ENCODE data around the gene TMEM114.

Gene TMEM114

DNA sequence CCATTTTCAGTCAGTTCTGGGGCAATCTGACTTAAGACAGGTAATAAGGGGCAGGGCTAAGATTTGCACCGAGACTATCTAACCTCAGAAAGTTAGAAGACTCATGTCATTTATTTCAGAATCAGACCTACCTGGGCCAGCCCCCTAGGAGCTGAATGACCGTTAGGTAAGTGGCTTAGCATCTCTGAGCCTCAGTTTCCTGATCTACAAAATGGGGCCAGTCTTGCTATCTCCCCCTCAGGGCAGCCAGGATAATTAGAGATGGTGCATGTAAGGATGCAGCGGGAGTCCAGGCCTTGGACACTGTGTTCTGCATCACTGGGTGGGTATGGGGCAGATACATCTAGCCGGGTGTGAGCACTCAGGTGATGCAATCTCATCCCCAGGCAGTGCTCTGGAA is 20.8 kb upstream of the TMEM114 start:
- DNase-seq, result no peak

DNA sequence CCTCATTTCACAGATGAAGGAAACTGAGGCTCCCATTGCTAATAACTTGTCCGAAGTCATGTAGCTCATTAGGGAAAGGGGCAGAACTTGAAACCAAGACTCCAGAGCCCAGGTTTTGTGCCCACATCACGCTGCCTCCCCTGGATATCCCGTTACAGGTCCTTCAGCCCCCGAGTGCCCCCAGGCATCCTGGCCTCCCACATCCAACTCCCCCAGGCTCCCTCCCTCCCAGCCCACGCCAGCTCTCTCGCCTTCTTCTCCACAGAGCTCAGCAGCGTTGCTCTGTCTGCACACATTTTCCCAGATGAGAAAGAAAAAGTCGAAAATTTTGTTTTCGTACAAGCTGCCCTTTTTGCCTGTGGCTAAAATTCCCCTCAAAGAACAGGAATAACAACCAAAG is 16.9 kb upstream of the TMEM114 start:
- DNase-seq, result no peak

DNA sequence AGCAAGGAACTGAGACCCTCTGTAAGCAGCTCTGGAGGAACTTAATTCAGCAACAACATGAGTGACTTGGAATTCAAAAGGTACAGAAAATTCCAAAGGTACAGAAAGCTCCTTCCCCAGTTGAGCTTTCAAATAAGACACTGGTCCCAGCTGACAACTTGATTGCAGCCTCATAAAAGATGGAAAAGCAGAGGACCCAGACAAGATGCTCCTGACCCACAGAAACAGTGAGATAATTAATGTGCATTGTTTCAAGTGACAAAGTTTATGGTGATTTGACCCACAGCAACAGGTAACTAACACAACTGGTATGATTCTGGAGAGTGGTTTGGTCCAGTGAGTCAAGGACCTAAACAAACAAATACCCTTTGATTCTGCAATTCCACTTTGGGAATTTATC is 15.2 kb upstream of the TMEM114 start:
- no peak for DNase-seq

DNA sequence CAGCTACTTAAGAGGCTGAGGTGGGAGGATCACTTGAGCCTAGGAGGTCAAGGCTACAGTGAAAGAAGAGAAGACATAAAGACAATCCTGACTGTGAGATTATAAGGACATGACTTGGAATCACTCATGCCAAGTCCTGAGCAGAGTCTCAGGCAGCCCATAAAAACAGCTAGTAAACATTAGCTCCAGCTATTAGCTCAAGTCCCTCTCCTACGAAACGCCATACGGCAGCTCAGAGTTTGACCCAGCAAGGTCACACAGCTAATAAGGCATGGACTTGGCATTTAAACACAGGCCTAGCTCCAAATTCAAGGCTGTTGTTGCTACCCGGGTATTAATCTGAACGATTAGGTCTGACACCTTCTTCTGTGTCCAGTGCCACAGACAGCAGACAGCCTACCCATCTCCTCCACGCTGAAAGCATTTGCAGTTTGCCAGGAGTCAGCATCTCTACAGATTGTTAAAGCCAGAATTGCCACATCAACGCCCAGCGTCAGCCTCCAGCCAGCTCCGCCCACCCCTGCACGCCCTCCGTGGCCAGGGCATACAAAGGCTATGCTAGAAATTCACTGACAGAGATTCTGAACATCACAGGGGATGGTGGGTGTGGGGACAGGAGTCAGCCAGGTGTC is 9.9 kb upstream of the TMEM114 start:
- peak in 1 of 2 donors; percentile 51 for DNase-seq

DNA sequence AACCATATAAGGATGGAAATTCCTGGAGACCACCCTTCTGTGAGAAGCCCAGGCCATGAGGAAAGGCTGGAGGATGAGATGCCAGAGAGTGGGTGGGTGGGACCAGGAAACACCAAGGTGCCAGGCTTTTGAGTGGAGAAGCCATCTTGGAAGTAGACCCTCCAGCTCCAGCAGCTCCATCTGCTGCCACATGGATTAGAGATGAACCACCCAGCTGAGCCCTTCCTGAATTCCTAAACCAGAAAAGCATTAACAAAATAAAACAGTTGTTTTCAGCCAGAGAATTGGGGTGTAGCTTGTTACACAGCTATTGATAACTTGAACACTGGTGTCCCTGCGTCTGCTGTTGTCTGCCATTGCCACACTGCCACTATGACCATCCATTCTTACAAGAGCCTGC is 6.3 kb upstream of the TMEM114 start:
- no peak for DNase-seq

DNA sequence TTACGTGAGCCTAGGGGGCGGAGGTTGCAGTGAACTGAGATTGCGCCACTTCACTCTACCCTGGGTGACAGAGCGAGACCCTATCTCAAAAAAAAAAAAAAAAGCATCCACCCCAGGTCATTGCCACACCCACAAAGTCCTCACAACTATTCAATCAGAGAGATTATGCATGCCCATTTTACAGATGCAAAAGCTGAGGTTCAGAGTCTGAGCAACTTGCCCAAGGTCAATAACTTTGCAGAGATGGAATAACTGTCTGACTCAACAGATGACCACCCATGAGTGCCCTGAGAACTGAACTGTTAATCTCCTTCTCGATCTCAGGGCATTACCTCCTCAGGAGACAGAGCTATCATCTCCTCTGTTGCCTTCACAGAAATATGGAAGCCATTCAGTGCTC is 5.5 kb upstream of the TMEM114 start:
- no peak for DNase-seq

DNA sequence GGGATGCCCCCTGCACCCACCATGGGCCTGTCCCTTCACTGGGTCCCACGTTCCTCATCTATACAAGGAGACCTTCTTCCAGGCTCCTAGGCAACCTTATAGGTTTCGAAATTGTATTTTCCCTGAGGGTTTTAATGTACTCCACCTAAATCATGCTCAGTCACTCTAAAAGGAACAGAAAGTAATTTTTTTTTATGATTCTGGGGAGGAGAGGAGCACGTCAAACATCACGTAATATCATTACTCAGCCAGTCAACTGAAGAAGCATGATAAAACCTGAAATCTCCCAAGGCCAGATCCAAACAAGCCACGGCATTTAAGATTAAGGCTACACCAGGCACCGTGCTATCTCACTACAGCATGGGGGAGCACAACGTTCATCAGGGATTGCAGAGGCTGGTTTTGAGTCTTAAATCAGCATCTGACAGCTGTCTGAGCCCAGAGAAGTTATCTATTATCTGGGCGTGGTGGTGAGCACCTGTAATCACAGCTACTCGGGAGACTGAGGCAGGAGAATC is 3.9 kb upstream of the TMEM114 start:
- DNase-seq, result no peak

DNA sequence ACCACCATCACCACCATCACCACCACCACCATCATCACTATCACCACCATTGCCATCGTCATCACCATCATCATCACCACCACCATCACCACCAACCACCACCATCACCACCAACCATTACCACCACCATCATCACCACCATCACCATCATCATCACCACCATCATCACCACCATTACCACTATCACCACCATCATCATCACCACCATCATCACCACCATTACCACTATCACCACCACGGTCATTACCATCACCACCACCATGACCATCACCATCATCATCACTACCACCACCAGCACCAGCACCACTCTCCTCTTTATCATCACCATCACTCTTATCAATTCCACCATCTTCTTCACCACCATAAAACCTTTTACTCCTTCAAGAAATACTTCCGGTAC is 1.1 kb upstream of the TMEM114 start:
- no peak for DNase-seq

DNA sequence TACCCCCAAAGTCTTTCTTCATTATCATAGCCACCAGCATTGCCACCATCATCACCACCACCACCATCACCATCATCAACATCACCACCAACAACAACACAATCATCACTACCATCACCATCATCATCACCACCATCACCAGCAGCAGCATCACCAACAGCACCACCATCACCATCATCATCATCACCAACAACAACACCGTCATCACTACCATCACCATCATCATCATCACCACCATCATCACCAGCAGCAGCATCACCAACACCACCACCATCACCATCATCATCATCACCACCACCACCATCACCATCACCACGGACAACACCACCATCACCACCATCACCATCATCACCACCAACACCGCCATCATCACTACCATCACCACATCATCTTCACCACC is 500 bp upstream of the TMEM114 start:
- no peak for DNase-seq

DNA sequence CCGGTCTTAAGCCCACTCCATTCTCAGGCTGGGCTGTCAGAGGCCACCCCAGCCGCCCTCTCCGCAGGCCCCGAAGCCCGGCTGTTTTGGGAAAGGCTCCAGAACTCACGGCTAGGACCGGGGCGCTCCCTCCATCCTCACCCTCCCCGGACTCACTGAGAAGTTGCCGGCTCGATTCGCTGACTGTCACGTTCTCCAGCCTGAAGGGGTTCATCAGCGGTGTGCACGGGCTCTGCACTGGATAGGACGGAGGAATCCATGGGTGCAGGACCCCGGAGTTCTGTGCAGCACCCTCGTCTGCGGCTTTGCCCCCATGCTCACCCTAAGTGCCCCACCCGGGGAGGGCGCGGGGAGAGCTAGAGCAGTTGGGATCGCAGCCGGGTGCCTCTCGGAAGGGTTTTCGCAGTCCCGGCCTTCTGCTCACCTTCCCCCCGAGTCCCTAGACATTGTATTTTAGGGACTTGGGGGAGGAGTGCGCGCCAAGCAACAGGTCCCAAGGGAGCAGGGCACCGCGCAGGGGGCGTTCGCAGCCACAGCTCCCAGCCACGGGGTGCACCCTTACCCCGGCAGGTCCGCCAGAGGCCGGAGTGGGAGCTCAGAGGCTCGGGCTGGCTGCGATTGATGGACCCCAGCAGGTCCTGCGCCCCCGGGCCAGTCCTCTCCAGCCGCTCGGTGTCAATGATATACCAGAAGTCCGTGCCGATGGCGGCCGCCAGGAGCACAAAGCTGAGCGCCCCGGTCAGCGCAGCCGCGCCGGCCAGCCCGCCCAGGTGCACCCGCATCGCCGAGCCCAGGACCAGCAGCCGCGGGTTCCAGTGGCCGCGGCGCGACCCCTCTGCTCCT is 1.0 kb downstream of the TMEM114 start:
- no peak for DNase-seq

DNA sequence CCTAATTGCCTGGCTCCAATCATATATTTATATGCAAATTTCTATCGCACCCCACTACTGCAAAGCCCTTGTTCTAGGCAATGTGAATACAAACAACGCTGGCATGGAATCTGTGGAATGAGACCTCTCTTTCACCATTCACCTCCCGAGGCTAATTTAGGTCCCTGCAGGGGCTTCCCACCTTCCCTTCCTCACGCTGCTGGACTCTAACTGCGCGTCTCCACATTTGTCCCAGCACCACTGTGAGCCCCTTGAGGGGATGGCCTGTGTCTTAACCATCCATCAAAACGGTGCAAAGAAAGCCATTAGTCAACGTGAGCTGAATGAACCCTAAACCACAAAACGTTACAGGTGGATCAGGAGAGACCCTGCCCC is 1.6 kb downstream of the TMEM114 start:
- no peak for DNase-seq

DNA sequence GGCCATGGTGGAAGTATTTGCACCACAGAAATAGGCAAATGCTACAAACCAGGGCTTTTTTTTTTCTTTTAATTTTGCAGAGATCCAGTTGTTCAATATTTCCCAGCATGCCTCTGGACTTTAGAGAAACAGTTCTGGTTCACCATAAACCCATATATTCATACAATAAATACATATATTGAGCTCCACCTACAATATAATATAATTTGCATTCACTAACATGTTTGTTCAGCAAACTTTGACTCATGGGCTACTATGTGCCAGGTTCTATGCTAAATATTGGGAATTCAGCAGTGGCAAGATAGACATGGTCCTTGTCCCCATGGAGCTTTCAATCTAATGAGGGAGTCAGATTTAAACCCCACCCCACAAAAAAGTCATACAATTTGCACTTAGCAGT is 3.2 kb downstream of the TMEM114 start:
- no peak for DNase-seq

DNA sequence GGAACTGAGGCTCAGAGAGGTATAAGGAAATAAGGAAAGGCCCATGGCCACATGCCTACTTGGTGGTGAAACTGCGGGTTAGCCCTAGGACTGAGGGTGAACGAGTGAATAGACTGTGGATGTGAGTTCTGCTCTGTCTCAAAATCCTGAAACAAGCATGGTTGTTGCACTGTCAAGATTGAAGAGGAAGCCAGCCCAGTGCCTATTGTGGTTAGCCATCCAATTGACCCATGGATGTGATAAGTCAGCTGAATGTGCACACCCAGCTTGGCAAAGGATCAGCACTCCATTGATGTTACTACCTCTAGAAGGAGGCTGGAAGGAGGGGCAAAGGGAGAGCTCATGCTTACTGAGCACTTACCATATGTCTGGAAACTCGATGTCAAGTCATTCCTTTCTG is 4.5 kb downstream of the TMEM114 start:
- DNase-seq, result peak; percentile 47 to 74

DNA sequence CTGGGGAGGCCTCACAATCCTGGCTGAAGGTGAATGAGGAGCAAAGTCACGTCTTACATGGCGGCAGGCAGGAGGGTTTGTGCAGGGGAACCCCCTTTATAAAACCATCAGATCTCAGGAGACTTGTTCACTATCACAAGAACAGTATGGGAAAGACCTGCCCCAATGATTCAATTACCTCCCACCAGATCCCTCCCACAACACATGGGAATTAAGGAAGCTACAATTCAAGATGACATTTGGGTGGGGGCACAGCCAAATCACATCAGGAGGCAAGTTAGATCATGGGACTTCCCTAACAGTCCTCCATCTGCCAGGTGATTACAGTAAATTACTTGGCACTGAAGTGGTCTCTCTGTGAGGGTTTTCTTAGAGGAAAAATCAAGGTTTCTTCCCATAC is 5.3 kb downstream of the TMEM114 start:
- DNase-seq, result peak; percentile 49 to 82

DNA sequence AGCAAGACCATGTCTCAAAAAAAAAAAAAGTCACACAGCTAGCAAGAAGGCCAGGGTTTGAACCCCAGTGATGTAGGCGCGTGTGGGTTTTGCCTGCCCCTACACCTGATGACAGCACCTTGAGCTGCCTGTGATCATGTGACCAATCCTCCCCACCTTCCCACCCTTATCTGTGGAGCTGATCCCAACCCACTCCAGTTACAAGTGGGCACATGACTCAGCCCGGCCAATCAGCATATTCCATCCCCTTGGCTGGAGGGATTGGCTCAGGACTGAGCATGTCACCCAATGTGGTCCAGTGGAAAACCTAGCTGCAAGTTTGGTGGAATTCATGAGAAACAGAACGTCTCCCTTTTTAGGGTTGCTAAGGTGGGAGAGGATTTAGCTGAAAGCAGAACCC is 6.6 kb downstream of the TMEM114 start:
- peak; percentile 30 to 48 for DNase-seq

DNA sequence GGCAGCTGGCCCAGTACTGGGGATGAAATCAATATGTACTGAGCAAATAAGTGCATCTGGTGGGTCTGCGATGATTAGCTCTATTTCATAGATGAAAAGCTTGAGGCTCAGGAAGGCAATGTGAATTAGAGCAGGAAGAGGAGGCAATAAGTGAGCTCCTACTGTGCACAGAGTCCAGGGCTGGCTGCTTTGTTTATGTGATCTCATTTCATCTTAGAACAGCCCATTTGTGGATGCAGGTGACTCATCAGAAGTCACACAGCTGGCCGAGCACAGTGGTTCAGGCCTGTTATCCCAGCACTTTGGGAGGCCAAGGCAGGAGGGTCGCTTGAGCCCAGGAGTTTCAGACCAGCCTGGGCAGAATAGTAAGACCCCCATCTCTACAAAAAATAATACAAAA is 7.1 kb downstream of the TMEM114 start:
- peak; percentile 35 to 64 for DNase-seq

DNA sequence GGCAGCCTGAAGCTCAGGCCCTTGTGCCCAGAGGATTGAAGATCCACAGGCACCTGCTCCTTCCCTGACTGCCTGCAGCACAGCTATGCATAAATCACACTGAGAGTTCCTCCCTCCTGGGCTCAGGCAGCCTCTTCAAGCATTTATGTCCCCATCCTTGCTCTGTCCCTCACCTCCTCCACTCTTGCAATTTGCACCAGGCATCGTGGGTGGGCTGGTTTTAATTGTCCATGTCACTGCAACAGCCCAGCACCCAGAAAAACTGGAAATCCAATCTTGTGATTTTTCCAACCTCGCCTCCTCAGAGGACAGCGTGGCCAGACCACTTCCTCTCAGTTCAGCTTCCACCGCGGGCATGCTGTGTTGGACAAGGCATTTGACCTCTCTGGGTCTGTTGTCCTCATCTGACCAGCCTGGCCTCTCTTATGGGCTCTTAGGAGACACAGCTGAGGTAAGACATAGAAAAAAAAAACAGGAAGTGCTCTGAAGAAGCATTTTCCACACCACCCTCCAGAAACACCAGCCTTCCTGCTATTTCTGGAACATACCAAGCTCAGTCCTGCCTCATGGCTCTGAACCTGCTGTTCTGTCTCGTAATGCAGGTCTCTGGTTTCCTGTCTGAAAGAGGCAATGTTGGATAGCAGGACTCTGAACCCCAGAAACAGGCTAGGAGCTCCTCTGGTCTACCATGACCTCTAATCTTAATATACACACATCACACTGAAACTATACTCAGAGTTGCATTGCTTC is 8.3 kb downstream of the TMEM114 start:
- peak; percentile 97 to 99 for DNase-seq

DNA sequence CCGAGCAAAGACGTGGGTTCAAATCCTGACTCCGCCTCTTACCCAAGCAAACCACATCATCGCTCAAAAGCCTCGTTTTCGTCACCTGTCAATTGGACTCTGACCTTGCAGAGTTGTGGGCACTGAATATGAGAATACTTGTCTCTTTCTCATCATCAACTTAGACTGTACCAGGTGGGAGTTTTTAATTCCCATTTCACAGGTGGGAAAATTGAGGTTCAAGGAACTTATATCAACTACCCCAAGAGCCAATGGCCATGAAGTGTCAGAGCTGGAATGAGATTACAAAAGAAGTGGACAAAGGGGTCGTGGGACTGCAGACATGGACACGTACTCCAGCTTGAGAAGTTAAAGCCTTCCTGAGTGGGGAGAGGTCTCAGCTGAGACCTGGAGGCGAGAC is 10.8 kb downstream of the TMEM114 start:
- DNase-seq, result no peak

DNA sequence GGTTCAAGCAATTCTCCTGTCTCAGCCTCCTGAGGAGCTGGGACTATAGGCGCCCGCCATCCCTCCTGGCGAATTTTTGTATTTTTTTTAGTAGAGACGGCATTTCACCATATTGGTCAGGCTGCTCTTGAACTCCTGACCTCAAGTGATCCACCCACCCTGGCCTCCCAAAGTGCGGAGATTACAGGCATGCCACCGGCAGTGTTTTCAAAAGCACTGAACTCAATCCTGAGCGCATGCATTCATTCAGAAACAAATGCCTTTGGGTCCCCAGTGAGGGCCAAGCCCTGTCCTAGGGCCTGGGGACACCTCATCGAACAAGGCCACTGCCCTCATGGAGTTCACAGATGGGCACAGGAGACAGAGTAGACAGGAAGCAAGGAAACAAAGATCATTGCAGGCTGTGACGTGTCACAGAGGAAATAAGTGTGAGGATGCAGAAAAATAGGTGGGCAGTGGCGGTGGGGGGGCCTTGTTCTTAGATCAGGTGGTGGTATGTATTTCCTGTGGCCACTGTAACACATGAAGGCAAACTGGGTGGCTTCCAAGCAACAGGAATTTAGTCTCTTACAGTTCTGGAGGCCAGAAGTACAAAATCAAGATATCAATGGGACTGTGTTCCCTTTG is 12.5 kb downstream of the TMEM114 start:
- no peak for DNase-seq

DNA sequence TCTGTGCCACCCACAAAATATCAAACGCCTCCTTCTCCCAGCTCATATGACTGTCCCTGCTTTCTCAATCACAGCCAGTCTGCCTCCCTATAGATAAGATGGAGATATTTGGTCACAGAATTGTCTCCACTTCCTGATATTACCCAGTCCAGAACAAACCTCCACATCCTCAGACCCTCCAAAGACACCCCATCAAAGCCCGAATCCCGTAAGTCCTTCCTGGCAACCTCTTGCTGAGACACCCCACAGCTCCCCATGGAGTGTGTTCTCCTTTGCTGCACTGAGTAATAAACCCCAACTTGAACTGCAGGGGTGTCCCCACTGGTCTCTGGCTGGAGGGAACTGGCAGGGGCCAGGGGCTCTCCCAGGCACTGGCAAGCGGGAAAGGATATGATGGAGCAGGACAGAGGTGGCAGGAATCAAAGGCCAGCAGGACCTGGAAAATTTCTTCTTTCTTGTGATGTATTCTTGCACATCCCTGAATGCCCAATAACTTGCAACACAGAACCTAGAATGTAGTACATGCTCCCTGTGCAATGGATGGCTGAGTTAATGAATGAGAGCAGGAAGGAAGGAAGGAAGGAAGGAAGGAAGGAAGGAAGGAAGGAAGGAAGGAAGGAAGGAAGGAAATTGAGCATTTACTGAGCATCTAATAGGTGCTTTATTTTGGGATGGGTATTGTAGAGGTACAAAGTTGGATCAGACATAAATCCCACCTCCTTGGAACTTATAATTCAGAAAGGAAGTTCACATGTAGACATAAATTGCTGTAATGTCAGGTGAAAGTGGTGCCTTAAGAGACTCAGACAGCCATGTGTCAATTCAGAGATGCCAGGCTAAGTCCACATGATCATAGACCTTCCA is 13.9 kb downstream of the TMEM114 start:
- DNase-seq, result peak; percentile 10 to 44

DNA sequence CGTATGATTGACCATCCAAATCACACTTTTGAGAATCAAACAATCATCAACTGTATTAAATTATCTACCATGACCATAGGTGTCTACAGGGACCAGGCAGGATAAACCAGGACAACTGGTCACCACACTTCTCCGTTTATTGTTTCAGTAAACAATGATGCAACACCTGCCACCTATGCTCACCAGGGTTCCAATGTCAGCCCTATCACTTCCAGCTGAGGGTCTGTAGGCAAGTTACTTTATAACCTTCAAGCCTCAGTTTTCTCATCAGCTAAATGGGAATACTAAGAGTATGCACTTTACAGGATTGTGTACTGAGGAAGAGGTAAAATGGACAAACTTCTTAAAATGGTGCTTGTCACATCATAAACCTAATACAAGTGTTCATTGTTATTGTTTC is 14.9 kb downstream of the TMEM114 start:
- no peak for DNase-seq

Data from inflammatory macrophage (primary cell).